Lower lobe of right lung (tissue), 2 donors: ENCODE data around the gene PHLDA1. TPM values are rescaled to one million over a fixed set of nuclear protein-coding genes. Genes with fewer than 3 reads are reported as not detected.
A peak's percentile ranks its signal among the peaks of the same experiment; 100 is the strongest.

Source experiments
- ATAC-seq, 2 donors: fragments of 200-7000 bp; cut with Tn5 transposase; one replicate each; pipeline ENCODE4 v1.9.1; 2020 to 2022; ENCODE audit warnings: mild to moderate bottlenecking in 2 of 2, moderate library complexity in 2 of 2
- DNase-seq: peaks from one replicate; pipeline ENCODE4 v3.0.0-alpha.2; 2020
- H3K27ac ChIP-seq: fragments of 200-600 bp; one replicate; pipeline ENCODE4 v1.8.0; 2022
- H3K27me3 ChIP-seq: fragments of 200-600 bp; one replicate; pipeline ENCODE4 v1.8.0; 2022; ENCODE audit warnings: low read depth
- H3K36me3 ChIP-seq: fragments of 200-600 bp; one replicate; pipeline ENCODE4 v1.8.0; 2022; ENCODE audit warnings: mild to moderate bottlenecking
- H3K4me1 ChIP-seq: fragments of 200-600 bp; one replicate; pipeline ENCODE4 v1.8.0; 2022
- H3K4me3 ChIP-seq: fragments of 200-600 bp; one replicate; pipeline ENCODE4 v1.8.0; 2022; ENCODE audit warnings: mild to moderate bottlenecking
- H3K9me3 ChIP-seq: fragments of 200-600 bp; one replicate; pipeline ENCODE4 v1.8.0; 2022
- intact Hi-C: fragments of 100-400 bp; cut with DNase I; formaldehyde crosslinking; loops from one replicate; pipeline ENCODE4 v1.11.0; 2022
- long read RNA-seq: library from polyadenylated mRNA; unstranded; transcript quantifications from one replicate; pipeline ENCODE4 v2.0.0, GENCODE V29; 2021
- total RNA-seq: library from RNA; stranded (reverse); fragmentation: NEBNext Ultra II Directional; extraction: Animal tissue kit (Norgen Biotek cat#: 25700); gene quantifications from one replicate; pipeline ENCODE4 v1.2.1, GENCODE V29; 2021
- TF ChIP-seq, protein P1 (sequence below): fragments of 200-600 bp; IDR thresholded peaks from one replicate; pipeline ENCODE4 v1.8.0; 2022; ENCODE audit warnings: antibody characterized with exemption, mild to moderate bottlenecking
- donor health status: DM: no; HTN: yes; CAD: no; lungs with severe emphysema.

Gene PHLDA1
- 12.2 TPM for total RNA-seq
- long read RNA-seq, full-length matches to known transcripts, result 56 of 63 reads
- long read RNA-seq, partial matches to known transcripts, result 0 of 63 reads
- long read RNA-seq, other reads (novel, unspliced or antisense), result 7 of 63 reads

DNA sequence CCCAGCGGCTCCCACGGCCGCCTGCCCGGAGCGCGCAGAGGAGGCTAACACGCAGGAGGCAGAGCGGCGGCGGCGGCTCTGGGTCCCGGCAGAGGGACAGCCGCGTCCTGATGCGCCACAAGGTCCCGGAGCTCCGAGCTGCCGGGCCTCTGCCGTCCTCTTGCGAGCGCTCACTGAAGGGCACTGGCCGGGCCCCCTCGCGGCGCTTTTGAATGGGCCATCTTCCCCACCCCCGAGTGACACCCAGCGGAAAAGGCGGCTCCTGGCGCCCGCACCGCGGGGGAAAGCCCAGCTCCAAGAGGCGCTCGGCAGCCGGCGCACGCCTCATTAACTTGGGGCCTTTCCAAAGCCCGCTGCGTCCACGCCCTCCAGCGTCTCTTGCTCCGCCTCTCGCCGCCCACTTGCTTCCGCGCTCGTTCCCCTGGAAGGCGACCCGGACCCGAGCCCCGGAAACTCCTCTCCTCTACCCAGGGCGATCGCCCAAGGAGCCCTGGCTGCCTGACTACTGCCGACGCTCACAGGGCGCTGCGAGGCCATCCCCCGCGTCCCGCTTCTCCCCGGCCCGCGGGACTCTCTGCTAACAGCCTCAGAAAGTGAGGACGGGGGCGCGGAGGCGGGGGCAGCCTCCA lies at the start of gene PHLDA1:
Gene PHLDA1, minus strand, starts transcription at position 363 of the 629 bp plus-strand sequence.
- TF ChIP-seq, protein P1, sequence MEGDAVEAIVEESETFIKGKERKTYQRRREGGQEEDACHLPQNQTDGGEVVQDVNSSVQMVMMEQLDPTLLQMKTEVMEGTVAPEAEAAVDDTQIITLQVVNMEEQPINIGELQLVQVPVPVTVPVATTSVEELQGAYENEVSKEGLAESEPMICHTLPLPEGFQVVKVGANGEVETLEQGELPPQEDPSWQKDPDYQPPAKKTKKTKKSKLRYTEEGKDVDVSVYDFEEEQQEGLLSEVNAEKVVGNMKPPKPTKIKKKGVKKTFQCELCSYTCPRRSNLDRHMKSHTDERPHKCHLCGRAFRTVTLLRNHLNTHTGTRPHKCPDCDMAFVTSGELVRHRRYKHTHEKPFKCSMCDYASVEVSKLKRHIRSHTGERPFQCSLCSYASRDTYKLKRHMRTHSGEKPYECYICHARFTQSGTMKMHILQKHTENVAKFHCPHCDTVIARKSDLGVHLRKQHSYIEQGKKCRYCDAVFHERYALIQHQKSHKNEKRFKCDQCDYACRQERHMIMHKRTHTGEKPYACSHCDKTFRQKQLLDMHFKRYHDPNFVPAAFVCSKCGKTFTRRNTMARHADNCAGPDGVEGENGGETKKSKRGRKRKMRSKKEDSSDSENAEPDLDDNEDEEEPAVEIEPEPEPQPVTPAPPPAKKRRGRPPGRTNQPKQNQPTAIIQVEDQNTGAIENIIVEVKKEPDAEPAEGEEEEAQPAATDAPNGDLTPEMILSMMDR, result peak; percentile 67
- DNase-seq, result peak; percentile 94
- peak within 1 kb of the TSS; percentile 80 for H3K4me3 ChIP-seq
- peak within 1 kb of the TSS; percentile 97 for H3K27ac ChIP-seq
- no peaks in the 10 kb centered on the region for H3K9me3 ChIP-seq
- peaks cover 25% of the 10 kb centered on the region for H3K4me1 ChIP-seq
- ATAC-seq, result peak; percentile 92 to 95
- intact Hi-C loops, result loop anchor here (10.0 kb wide), 1 partner anchor 507 kb away; no protein-coding TSS in a partner anchor
- no peaks in the 10 kb centered on the region for H3K36me3 ChIP-seq
- H3K27me3 ChIP-seq, result no peaks in the 10 kb centered on the region

DNA sequence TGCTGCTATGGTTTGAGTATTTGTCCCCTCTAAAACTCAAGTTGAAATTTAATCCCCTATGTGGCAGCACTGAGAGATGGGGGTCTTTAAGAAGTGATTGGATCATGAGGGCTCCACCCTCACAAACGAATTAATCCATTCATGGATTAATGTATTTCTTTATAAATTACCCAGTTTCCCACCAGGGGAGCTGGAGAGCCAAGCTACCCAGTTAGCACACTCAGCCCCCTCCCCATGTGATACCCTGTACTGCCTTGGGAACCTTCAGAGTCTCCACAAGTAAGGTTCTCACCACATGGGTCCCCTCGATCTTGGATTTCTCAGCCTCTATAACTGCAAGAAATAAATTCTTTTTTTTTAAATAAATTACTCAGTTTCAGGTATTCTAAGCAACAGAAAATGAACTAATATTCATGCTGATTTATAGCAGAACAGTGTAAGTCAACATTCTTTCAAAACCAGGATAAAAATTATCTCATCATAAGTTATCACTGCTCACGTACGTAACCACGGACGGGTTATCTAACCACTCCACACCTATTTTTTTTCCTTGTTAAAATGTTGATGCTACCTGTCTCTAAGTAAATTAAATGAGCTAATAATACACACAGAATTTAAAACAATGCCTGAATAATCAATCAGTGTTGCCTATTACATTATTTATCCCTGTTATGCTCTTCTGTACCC lies 49.3 kb upstream of the PHLDA1 start:
- no peak for DNase-seq
- Histone ChIP-seq H3K4me3 (no peak overlapping the region), H3K36me3 (peaks cover 10% of the 10 kb centered on the region), H3K4me1 (peaks cover 53% of the 10 kb centered on the region), H3K27ac (no peak overlapping the region), H3K9me3 (peaks cover 10% of the 10 kb centered on the region), H3K27me3 (no peaks in the 10 kb centered on the region)
- no peak for ATAC-seq
- intact Hi-C loops, result no loop called here
- TF ChIP-seq, protein P1, result no peak

DNA sequence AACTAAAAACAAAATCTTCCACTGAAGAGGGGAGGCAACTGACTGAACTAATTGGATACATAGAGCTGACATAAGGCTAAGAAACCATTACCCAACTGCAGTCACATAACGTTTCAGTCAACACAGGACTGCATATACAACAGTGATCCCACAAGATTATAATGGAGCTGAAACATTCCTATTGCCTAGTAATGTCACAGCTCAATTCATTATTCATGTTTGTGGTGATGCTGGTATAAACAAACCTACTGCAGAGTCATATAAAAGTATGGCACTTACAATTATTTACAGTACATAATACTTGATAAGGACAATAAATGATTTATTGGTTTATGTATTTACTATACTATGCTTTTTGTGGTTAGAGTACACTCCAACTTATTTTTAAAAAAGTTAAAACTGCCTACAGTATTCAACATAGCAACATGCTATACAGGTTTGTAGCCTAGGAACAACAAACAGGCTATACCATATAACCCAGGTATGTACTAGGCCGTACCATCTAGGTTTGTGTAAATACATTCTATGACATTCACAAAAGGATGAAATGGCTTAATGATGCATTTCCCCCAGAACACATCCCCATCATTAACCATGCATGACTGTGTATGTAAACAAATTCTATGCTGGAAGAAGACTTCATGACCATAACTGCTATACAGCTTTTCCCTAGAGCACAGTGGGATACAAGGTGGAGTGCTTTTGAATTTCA lies 48.6 kb upstream of the PHLDA1 start:
- ATAC-seq (no peak), DNase-seq (no peak)
- intact Hi-C loops, result no loop called here
- Histone ChIP-seq H3K9me3 (peaks cover 10% of the 10 kb centered on the region), H3K36me3 (peaks cover 10% of the 10 kb centered on the region), H3K27ac (no peak overlapping the region), H3K4me3 (no peak overlapping the region), H3K4me1 (peaks cover 50% of the 10 kb centered on the region), H3K27me3 (no peaks in the 10 kb centered on the region)
- TF ChIP-seq, protein P1, result no peak

DNA sequence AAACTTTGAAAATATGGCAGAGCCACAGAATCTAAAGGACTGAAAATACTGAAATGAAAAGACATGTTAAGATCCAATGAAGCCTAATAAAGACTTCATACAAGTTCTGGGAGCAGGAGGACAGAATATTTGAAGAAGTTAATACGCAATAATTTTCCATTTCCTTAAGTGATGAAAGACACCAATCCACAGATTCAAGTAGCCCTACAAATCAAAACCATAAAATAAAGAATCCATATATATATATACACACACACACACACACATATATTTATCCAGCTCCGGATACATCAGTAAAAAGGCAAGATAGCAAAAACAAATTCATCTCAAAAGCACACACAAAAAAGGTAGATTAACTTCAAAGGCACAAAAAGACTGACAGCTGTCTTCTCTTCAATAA lies 47.2 kb upstream of the PHLDA1 start:
- Histone ChIP-seq H3K4me3 (no peak overlapping the region), H3K9me3 (peaks cover 10% of the 10 kb centered on the region), H3K4me1 (peaks cover 48% of the 10 kb centered on the region), H3K27me3 (no peaks in the 10 kb centered on the region), H3K36me3 (peaks cover 10% of the 10 kb centered on the region), H3K27ac (no peak overlapping the region)
- no peak for DNase-seq
- intact Hi-C loops, result no loop called here
- TF ChIP-seq, protein P1, result no peak
- ATAC-seq, result no peak

DNA sequence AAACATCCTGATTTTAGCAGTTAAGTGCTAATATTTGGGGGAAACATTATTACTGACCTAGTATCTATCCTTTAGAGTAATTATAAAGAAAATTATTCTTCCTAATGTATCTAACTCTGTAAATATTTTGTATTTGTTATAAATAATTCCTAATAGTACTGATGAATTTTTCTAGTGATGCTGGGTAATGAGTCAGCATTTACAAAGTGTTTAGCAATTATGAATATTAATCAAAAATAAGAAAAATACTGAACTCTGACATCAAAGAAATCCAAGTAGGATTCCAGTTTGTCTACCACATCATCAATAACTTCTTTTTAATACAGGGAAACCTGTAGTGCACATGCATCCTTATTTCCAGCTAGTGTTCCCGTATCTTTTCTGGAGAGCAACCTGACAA lies 43.9 kb upstream of the PHLDA1 start:
- H3K4me3 ChIP-seq, result no peak overlapping the region
- TF ChIP-seq, protein P1, result no peak
- H3K27ac ChIP-seq, result no peak overlapping the region
- intact Hi-C loops, result no loop called here
- H3K36me3 ChIP-seq, result peaks cover 12% of the 10 kb centered on the region
- no peaks in the 10 kb centered on the region for H3K27me3 ChIP-seq
- peaks cover 10% of the 10 kb centered on the region for H3K9me3 ChIP-seq
- peaks cover 24% of the 10 kb centered on the region for H3K4me1 ChIP-seq
- ATAC-seq (no peak), DNase-seq (no peak)
